CD4-positive, alpha-beta T cell (primary cell): ENCODE data around the gene PCDH9. TPM values are rescaled to one million over a fixed set of nuclear protein-coding genes. Genes with fewer than 3 reads are reported as not detected.

Experiments
- ATAC-seq: fragments of 200-7000 bp; cut with Tn5 transposase; one replicate; pipeline ENCODE4 v1.10.0; 2022; ENCODE audit warnings: mild to moderate bottlenecking; ENCODE audit not compliant: poor library complexity
- CTCF ChIA-PET: fragments of 350-600 bp; sonication (Branson Sonifier 250); formaldehyde crosslinking; loops from one replicate; lab custom pipeline; 2021; ENCODE audit warnings: antibody characterized with exemption, inconsistent platforms; lab: Charles Lee
- POLR2A ChIA-PET: fragments of 350-600 bp; sonication (Branson Sonifier 250); formaldehyde crosslinking; loops from one replicate; lab custom pipeline; 2021; ENCODE audit warnings: antibody characterized with exemption, inconsistent platforms; lab: Charles Lee
- DNase-seq, 14 experiments: peaks; one replicate each; pipeline ENCODE4 v3.0.0-alpha.2; 2013 to 2020; ENCODE audit warnings: mixed read lengths in 2 of 14
- H3K27ac ChIP-seq, 2 donors: one replicate each; pipeline versions ENCODE4 v1.5.1 to v1.7.0; 2013; ENCODE audit warnings: low read length in 2 of 2, low read depth in 1 of 2, mild to moderate bottlenecking in 1 of 2
- H3K27me3 ChIP-seq, 2 experiments: 1 replicate in 1 of 2; 2 replicates in 1 of 2; pipeline versions ENCODE4 v1.6.1 to v1.7.0; 2013; ENCODE audit warnings: low read length in 2 of 2, control low read depth in 1 of 2, mild to moderate bottlenecking in 1 of 2, moderate library complexity in 1 of 2; ENCODE audit not compliant: insufficient read depth in 2 of 2, control insufficient read depth in 1 of 2
- H3K36me3 ChIP-seq: one replicate; pipeline ENCODE4 v1.6.1; 2013; ENCODE audit warnings: low read length, control low read depth; ENCODE audit not compliant: insufficient read depth
- H3K4me1 ChIP-seq: one replicate; pipeline ENCODE4 v1.6.1; 2013; ENCODE audit warnings: low read length, control low read depth; ENCODE audit not compliant: insufficient read depth
- H3K4me3 ChIP-seq: one replicate; pipeline ENCODE4 v1.5.1; 2013; ENCODE audit warnings: mild to moderate bottlenecking, low read length, moderate library complexity
- H3K9me3 ChIP-seq, 2 experiments: 1 replicate in 1 of 2; 2 replicates in 1 of 2; pipeline versions ENCODE4 v1.6.1 to v1.7.0; 2013; ENCODE audit warnings: low read length in 2 of 2, mild to moderate bottlenecking in 2 of 2, control low read depth in 1 of 2, moderate library complexity in 1 of 2; ENCODE audit not compliant: control insufficient read depth in 1 of 2, insufficient read depth in 1 of 2
- H3K27ac Mint-ChIP-seq: one replicate; pipeline ENCODE4 v1.8.0; 2020; ENCODE audit warnings: mixed read lengths
- H3K27me3 Mint-ChIP-seq: one replicate; pipeline ENCODE4 v1.8.0; 2021; ENCODE audit warnings: mixed read lengths
- H3K36me3 Mint-ChIP-seq: one replicate; pipeline ENCODE4 v1.8.0; 2021; ENCODE audit warnings: low read depth, mixed read lengths
- H3K4me1 Mint-ChIP-seq: one replicate; pipeline ENCODE4 v1.8.0; 2021; ENCODE audit warnings: low read depth, mixed read lengths
- H3K4me3 Mint-ChIP-seq: one replicate; pipeline ENCODE4 v1.8.0; 2020; ENCODE audit warnings: mild to moderate bottlenecking, mixed read lengths
- H3K9me3 Mint-ChIP-seq: one replicate; pipeline ENCODE4 v1.8.0; 2020; ENCODE audit warnings: mixed read lengths
- CTCF ChIP-seq: fragments of 200-600 bp; IDR thresholded peaks from one replicate; pipeline ENCODE4 v1.8.0; 2022; ENCODE audit warnings: antibody characterized with exemption, mild to moderate bottlenecking
- intact Hi-C, 2 experiments: fragments of 100-400 bp; cut with DNase I in 1 of 2; cut with micrococcal nuclease in 1 of 2; formaldehyde crosslinking; loops; one replicate each; pipeline versions ENCODE4 v1.15.1 to v1.9.0; 2023 to 2025; cut with DNase I, micrococcal nuclease
- total RNA-seq, 174 experiments: library from RNA in 2 of 174; stranded (reverse) in 2 of 174; gene quantifications; one replicate each; pipeline ENCODE4 v1.2.3 and lab custom pipeline; 2021 to 2026

Gene PCDH9
- total RNA-seq, 2 experiments from 2014 or later, result 0.08 to 0.19 TPM

DNA sequence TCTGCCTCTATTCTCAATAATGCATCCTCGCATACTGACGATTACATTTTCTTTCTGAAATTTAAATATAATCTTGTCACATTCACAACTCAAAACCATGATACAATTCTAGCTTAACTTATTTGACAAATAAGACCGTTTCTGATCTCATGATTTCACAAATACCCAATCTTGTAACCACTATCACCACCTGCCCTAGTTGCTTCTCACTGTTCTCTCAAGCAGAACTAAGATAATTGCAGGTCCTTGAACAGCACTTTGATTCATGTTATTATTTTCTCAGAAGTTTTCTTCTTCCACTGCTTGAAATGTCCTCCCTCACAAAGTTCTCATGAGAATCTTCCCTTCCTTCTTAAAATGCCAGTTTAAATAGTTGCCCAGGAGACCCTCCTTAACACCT lies 211.4 kb downstream of the PCDH9 start:
- H3K4me1 ChIP-seq, result no peaks in the 10 kb centered on the region
- H3K27me3 Mint-ChIP-seq, result no peaks in the 10 kb centered on the region
- no peak overlapping the region for H3K27ac Mint-ChIP-seq
- no peak overlapping the region for H3K4me3 ChIP-seq
- peaks cover 2% of the 10 kb centered on the region for H3K9me3 Mint-ChIP-seq
- peaks cover 0 to 4% of the 10 kb centered on the region in 2 experiments for H3K9me3 ChIP-seq
- DNase-seq, result no peak
- ChIA-PET POLR2A (no interaction called here), CTCF (no interaction called here)
- no peaks in the 10 kb centered on the region for H3K27me3 ChIP-seq
- no peak overlapping the region for H3K27ac ChIP-seq
- intact Hi-C loops, result no loop called here
- no peaks in the 10 kb centered on the region for H3K36me3 ChIP-seq
- ATAC-seq, result no peak
- H3K36me3 Mint-ChIP-seq, result no peaks in the 10 kb centered on the region
- no peak overlapping the region for H3K4me3 Mint-ChIP-seq
- no peak for TF ChIP-seq CTCF
- H3K4me1 Mint-ChIP-seq, result peaks cover 13% of the 10 kb centered on the region

DNA sequence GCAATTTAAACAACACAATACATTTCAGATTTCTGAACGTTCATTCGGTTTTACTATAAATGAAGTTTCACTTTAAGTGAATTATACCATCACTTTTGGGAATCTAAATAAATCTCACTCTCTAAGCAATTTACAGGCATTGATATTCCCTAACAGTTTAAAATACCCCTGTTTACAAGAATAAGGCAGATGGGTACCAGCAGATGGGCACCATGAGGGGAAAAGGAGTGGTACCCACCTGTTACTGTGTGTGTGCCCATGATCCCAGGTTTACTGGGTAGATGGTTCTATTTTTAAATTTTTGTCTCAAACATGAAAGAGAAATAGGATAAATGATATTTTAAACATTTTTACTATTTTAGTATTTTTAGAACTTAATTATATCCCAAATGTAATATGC lies 212.9 kb downstream of the PCDH9 start:
- no peak overlapping the region for H3K27ac Mint-ChIP-seq
- no peak overlapping the region for H3K27ac ChIP-seq
- H3K27me3 Mint-ChIP-seq, result no peaks in the 10 kb centered on the region
- DNase-seq (no peak), ATAC-seq (no peak)
- H3K36me3 ChIP-seq, result no peaks in the 10 kb centered on the region
- no peak overlapping the region for H3K4me3 Mint-ChIP-seq
- H3K27me3 ChIP-seq, result no peaks in the 10 kb centered on the region
- intact Hi-C loops, result no loop called here
- peaks cover 2% of the 10 kb centered on the region for H3K9me3 Mint-ChIP-seq
- ChIA-PET POLR2A (no interaction called here), CTCF (no interaction called here)
- H3K9me3 ChIP-seq, result peaks cover 0 to 4% of the 10 kb centered on the region in 2 experiments
- H3K4me1 ChIP-seq, result no peaks in the 10 kb centered on the region
- H3K36me3 Mint-ChIP-seq, result no peaks in the 10 kb centered on the region
- no peak overlapping the region for H3K4me3 ChIP-seq
- TF ChIP-seq CTCF, result no peak
- H3K4me1 Mint-ChIP-seq, result peaks cover under 1% of the 10 kb centered on the region

DNA sequence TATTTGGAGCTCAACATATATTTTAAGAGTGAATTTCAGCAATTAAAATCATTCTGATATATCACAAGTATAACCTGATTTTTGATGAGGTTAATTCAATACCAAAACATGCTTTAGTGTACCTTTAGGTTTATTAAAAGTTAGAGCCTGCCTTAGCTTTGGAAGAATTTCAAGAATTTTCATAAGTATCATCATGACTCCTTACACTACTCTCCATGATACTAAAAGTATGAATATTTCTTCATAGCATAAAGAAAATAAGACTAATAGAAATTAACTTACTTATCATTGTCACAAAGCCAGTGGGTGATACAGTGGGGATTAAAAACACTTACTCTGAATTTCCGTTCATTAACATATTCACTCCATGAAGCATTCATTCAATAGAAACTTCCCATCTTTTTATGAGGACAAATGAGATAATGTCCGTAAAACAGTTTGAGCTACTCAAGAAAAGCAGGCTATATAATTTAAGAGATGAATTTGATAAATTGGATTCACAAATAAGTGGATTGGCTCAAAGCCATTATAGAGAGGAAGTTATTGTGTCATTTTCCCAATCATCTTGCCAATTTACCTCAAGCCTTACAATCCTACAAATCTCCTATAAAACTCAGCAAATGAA lies 214.0 kb downstream of the PCDH9 start:
- Histone ChIP-seq H3K27ac (no peak overlapping the region), H3K27me3 (no peaks in the 10 kb centered on the region), H3K4me1 (no peaks in the 10 kb centered on the region), H3K9me3 (peaks cover 0 to 4% of the 10 kb centered on the region in 2 experiments), H3K4me3 (no peak overlapping the region), H3K36me3 (no peaks in the 10 kb centered on the region)
- Mint-ChIP-seq H3K9me3 (peaks cover 2% of the 10 kb centered on the region), H3K4me1 (no peaks in the 10 kb centered on the region), H3K27ac (no peak overlapping the region), H3K4me3 (no peak overlapping the region), H3K27me3 (no peaks in the 10 kb centered on the region), H3K36me3 (no peaks in the 10 kb centered on the region)
- CTCF ChIA-PET, result no interaction called here
- no peak for ATAC-seq
- no peak for TF ChIP-seq CTCF
- intact Hi-C loops, result no loop called here
- DNase-seq, result no peak
- POLR2A ChIA-PET, result no interaction called here
